Liver (tissue), 9 donors: ENCODE results near the gene AFF2. TPM values are rescaled to one million over a fixed set of nuclear protein-coding genes. Genes with fewer than 3 reads are reported as not detected.

ENCODE experiments used
- DNase-seq: peaks from one replicate; pipeline ENCODE4 v3.0.0-alpha.2; 2017; ENCODE audit warnings: low spot score
- H3K27ac ChIP-seq, 2 donors: one replicate each; pipeline ENCODE4 v1.7.0; 2013; ENCODE audit warnings: inconsistent platforms in 2 of 2, low read length in 2 of 2, control low read depth in 1 of 2, low read depth in 1 of 2, mild to moderate bottlenecking in 1 of 2
- H3K27me3 ChIP-seq, 4 donors: one replicate each; pipeline versions ENCODE4 v1.6.1 to v1.7.0; 2013; ENCODE audit warnings: low read length in 3 of 4, inconsistent platforms in 1 of 4, mild to moderate bottlenecking in 1 of 4, moderate library complexity in 1 of 4; ENCODE audit not compliant: control insufficient read depth in 4 of 4, insufficient read depth in 4 of 4
- H3K36me3 ChIP-seq, 4 donors: one replicate each; pipeline versions ENCODE4 v1.6.1 to v1.7.0; 2013; ENCODE audit warnings: low read length in 3 of 4, mild to moderate bottlenecking in 3 of 4, low read depth in 1 of 4, moderate library complexity in 1 of 4; ENCODE audit not compliant: control insufficient read depth in 4 of 4, insufficient read depth in 3 of 4
- H3K4me1 ChIP-seq, 4 donors: one replicate each; pipeline versions ENCODE4 v1.6.1 to v1.7.0; 2013; ENCODE audit warnings: low read length in 3 of 4, mild to moderate bottlenecking in 3 of 4, moderate library complexity in 1 of 4; ENCODE audit not compliant: control insufficient read depth in 4 of 4, insufficient read depth in 4 of 4
- H3K4me3 ChIP-seq, 3 donors: one replicate each; pipeline versions ENCODE4 v1.6.1 to v1.7.0; 2013; ENCODE audit warnings: low read length in 3 of 3, control low read depth in 1 of 3, low read depth in 1 of 3, mild to moderate bottlenecking in 1 of 3
- H3K9ac ChIP-seq, 2 donors: one replicate each; pipeline ENCODE4 v1.7.0; 2013; ENCODE audit warnings: low read length in 2 of 2, mild to moderate bottlenecking in 2 of 2, moderate library complexity in 2 of 2, control low read depth in 1 of 2, low read depth in 1 of 2
- H3K9me3 ChIP-seq, 4 donors: one replicate each; pipeline versions ENCODE4 v1.6.1 to v1.7.0; 2013; ENCODE audit warnings: low read length in 3 of 4; ENCODE audit not compliant: control insufficient read depth in 4 of 4
- CTCF ChIP-seq: fragments of 150-350 bp; IDR thresholded peaks from 2 replicates; pipeline ENCODE4 v1.5.1; 2017; ENCODE audit warnings: improper control_type of control experiment, low read depth, low read length; ENCODE audit not compliant: missing input control
- EGR1 ChIP-seq, 2 donors: IDR thresholded peaks; 2 replicates each; pipeline ENCODE4 v1.6.1; 2016 to 2018; ENCODE audit warnings: antibody characterized with exemption in 2 of 2, low read depth in 2 of 2
- FOXA2 ChIP-seq: IDR thresholded peaks from 2 replicates; pipeline ENCODE4 v1.6.1; 2016; ENCODE audit warnings: antibody characterized with exemption
- GABPA ChIP-seq, 2 donors: IDR thresholded peaks in 1 of 2; conservative IDR thresholded peaks in 1 of 2; 2 replicates each; pipeline ENCODE4 v1.6.1; 2016; ENCODE audit warnings: antibody characterized with exemption in 2 of 2, mild to moderate bottlenecking in 1 of 2, moderate library complexity in 1 of 2
- HNF4A ChIP-seq, 2 donors: conservative IDR thresholded peaks; 2 replicates each; pipeline ENCODE4 v1.6.1; 2016; ENCODE audit warnings: antibody characterized with exemption in 2 of 2, mild to moderate bottlenecking in 2 of 2
- JUND ChIP-seq, 2 donors: IDR thresholded peaks; 2 replicates each; pipeline ENCODE4 v1.6.1; 2016; ENCODE audit warnings: antibody characterized with exemption in 2 of 2
- MAX ChIP-seq: IDR thresholded peaks from 2 replicates; pipeline ENCODE4 v1.6.1; 2016; ENCODE audit warnings: antibody characterized with exemption
- NR2F2 ChIP-seq: IDR thresholded peaks from 2 replicates; pipeline ENCODE4 v1.6.1; 2016; ENCODE audit warnings: antibody characterized with exemption
- RAD21 ChIP-seq, 2 donors: IDR thresholded peaks; 2 replicates each; pipeline ENCODE4 v1.6.1; 2016; ENCODE audit warnings: antibody characterized with exemption in 2 of 2, mild to moderate bottlenecking in 2 of 2
- REST ChIP-seq: IDR thresholded peaks from 2 replicates; pipeline ENCODE4 v1.6.1; 2016; ENCODE audit warnings: antibody characterized with exemption, mild to moderate bottlenecking
- RXRA ChIP-seq, 2 donors: IDR thresholded peaks; 2 replicates each; pipeline ENCODE4 v1.6.1; 2017 to 2018; ENCODE audit warnings: antibody characterized with exemption in 2 of 2, mild to moderate bottlenecking in 1 of 2
- SP1 ChIP-seq: IDR thresholded peaks from 2 replicates; pipeline ENCODE4 v1.6.1; 2018; ENCODE audit warnings: antibody characterized with exemption, mild to moderate bottlenecking
- TAF1 ChIP-seq: conservative IDR thresholded peaks from 2 replicates; pipeline ENCODE4 v1.6.1; 2016; ENCODE audit warnings: antibody characterized with exemption, mild to moderate bottlenecking
- YY1 ChIP-seq: IDR thresholded peaks from 2 replicates; pipeline ENCODE4 v1.6.1; 2016; ENCODE audit warnings: antibody characterized with exemption, mild to moderate bottlenecking
- ZBTB33 ChIP-seq: IDR thresholded peaks from 2 replicates; pipeline ENCODE4 v1.6.1; 2016; ENCODE audit warnings: antibody characterized with exemption
- whole genome bisulfite sequencing: extraction: QIAGEN DNeasy Blood & Tissue Kit; methylation state at CpG from one replicate; pipeline ENCODE4 v1.1.7; 2013; 5-methylcytosine and 5-hydroxymethylcytosine counted together
- polyA plus RNA-seq, 2 donors: library from polyadenylated mRNA; stranded (reverse) in 1 of 2; unstranded in 1 of 2; fragments of 200-250 nt in 1 of 2; fragments of >200 nt in 1 of 2; fragmentation: Nextera tagmentation in 1 of 2; extraction: Ambion mirVana in 1 of 2; gene quantifications; one replicate each; pipeline versions ENCODE4 v1.2.1 to v1.2.3, GENCODE V29; 2013 to 2015
- total RNA-seq, 2 donors: library from RNA; depleted of rRNA; stranded (reverse); fragments of >200 nt; gene quantifications; one replicate each; pipeline ENCODE4 v1.2.3, GENCODE V29; 2014
- donor health status: healthy.
- donor health status: healthy.
- donor health status: healthy.
- donor health status: healthy.
- donor health status: healthy.

AFF2 gene
- total and polyA plus RNA-seq, 4 donors, result 0.01 to 1.6 (median 0.50) TPM; not detected in 1

- H3K27ac ChIP-seq, result no peak overlapping the region
- H3K9ac ChIP-seq, result no peak overlapping the region
- peaks cover 0 to 2% (median 0%) of the 10 kb centered on the region in 4 donors for H3K27me3 ChIP-seq
- TF ChIP-seq FOXA2 (no peak), REST (no peak), YY1 (no peak), SP1 (no peak), TAF1 (no peak), GABPA (IDR thresholded peaks at IDR 0.05 in 1 of 2, conservative IDR thresholded peaks at IDR 0.05 in 1 of 2) (no peak), EGR1 (IDR thresholded peaks at IDR 0.05; ENCODE audit: low read depth in 2 of 2) (no peak), JUND (IDR thresholded peaks at IDR 0.05) (no peak), RXRA (IDR thresholded peaks at IDR 0.05) (no peak), ZBTB33 (no peak), MAX (no peak), HNF4A (conservative IDR thresholded peaks at IDR 0.05) (no peak), NR2F2 (no peak)
- H3K4me3 ChIP-seq, result no peak overlapping the region
- no peak for DNase-seq
- H3K36me3 ChIP-seq, result no peaks in the 10 kb centered on the region
- WGBS, result 73% methylated on average over 3 of the region's 3 CpGs
- no peaks in the 10 kb centered on the region for H3K4me1 ChIP-seq
- no peaks in the 10 kb centered on the region for H3K9me3 ChIP-seq
Observed at GRCh38 chrX:148929686-148930085, 429.3 kb downstream of the AFF2 start.

- WGBS, result 86% methylated on average over 2 of the region's 2 CpGs
- Histone ChIP-seq H3K4me3 (no peak overlapping the region), H3K27me3 (peaks cover 0 to 2% (median 0%) of the 10 kb centered on the region in 4 donors), H3K4me1 (no peaks in the 10 kb centered on the region), H3K9ac (no peak overlapping the region), H3K36me3 (no peaks in the 10 kb centered on the region), H3K9me3 (no peaks in the 10 kb centered on the region), H3K27ac (no peak overlapping the region)
- DNase-seq, result no peak
- no peak for TF ChIP-seq GABPA (IDR thresholded peaks at IDR 0.05 in 1 of 2, conservative IDR thresholded peaks at IDR 0.05 in 1 of 2)
- TF ChIP-seq FOXA2, result no peak
- no peak for TF ChIP-seq HNF4A (conservative IDR thresholded peaks at IDR 0.05)
- no peak for TF ChIP-seq CTCF
- no peak for TF ChIP-seq RAD21 (IDR thresholded peaks at IDR 0.05)
- TF ChIP-seq EGR1 (IDR thresholded peaks at IDR 0.05; ENCODE audit: low read depth in 2 of 2), result no peak
- TF ChIP-seq SP1, result no peak
Observed at GRCh38 chrX:148930206-148930729, 429.9 kb downstream of the AFF2 start.
